HepG2 (cell line): ENCODE results near the gene TGM1. TPM values are rescaled to one million over a fixed set of nuclear protein-coding genes. Genes with fewer than 3 reads are reported as not detected.
A peak's percentile ranks its signal among the peaks of the same experiment; 100 is the strongest.

ENCODE experiments used
- ATAC-seq: fragments of 200-7000 bp; cut with Tn5 transposase; 3 replicates; pipeline ENCODE4 v1.9.1; 2020; ENCODE audit warnings: mild to moderate bottlenecking, moderate library complexity
- BruUV-seq: library from RNA; stranded (reverse); fragments of 400-500 nt; replicated peaks from 2 replicates; lab custom pipeline; 2021; lab: Mats Ljungman, UMichigan
- CTCF ChIA-PET: fragments of 300-600 bp; formaldehyde crosslinking; extraction: SDS; loops from one replicate; lab custom pipeline; 2021; ENCODE audit warnings: low total read pairs, inconsistent platforms, low intra/inter-chr PET ratio; lab: Yijun Ruan, JAX
- POLR2A ChIA-PET: fragments of 350-600 bp; sonication (Branson Sonifier 250); formaldehyde crosslinking; loops from one replicate; lab custom pipeline; 2020; ENCODE audit warnings: antibody characterized with exemption, inconsistent platforms; lab: Yijun Ruan, JAX
- DNase-seq: peaks from one replicate; pipeline ENCODE4 v3.0.0-alpha.2; 2015; ENCODE audit warnings: low spot score
- FAIRE-seq: peaks from 3 replicates; lab custom pipeline; 2011; peaks lifted over from hg19 to GRCh38; lab: Jason Lieb, UNC
- H2AFZ ChIP-seq: one replicate; pipeline ENCODE4 v1.6.1; 2011; ENCODE audit warnings: low read length, inconsistent platforms
- H3K27ac ChIP-seq: fragments of 300-600 bp; 3 replicates; pipeline ENCODE4 v1.8.0; 2011; ENCODE audit warnings: mixed run types, mild to moderate bottlenecking, mixed read lengths, low read length, inconsistent platforms; ENCODE audit not compliant: insufficient read depth; ENCODE audit errors: extremely low read length
- H3K27me3 ChIP-seq, 2 experiments: fragments of 200-600 bp in 1 of 2; 2 replicates in 1 of 2; 3 replicates in 1 of 2; pipeline versions ENCODE4 v1.6.0 to v1.8.0; 2011; ENCODE audit warnings: low read length in 2 of 2, mild to moderate bottlenecking in 2 of 2, moderate library complexity in 2 of 2, inconsistent platforms in 1 of 2; ENCODE audit not compliant: insufficient read depth in 2 of 2, control insufficient read depth in 1 of 2
- H3K36me3 ChIP-seq, 2 experiments: fragments of 200-600 bp in 1 of 2; replicated peaks in 1 of 2; 2 replicates in 1 of 2; 3 replicates in 1 of 2; pipeline versions ENCODE4 v1.5.1 to v1.8.0; 2011; ENCODE audit warnings: low read length in 2 of 2, inconsistent platforms in 1 of 2; ENCODE audit not compliant: insufficient read depth in 2 of 2, control insufficient read depth in 1 of 2
- H3K4me1 ChIP-seq: 2 replicates; pipeline ENCODE4 v1.5.1; 2012; ENCODE audit warnings: low read length, inconsistent platforms; ENCODE audit not compliant: insufficient read depth
- H3K4me2 ChIP-seq: 2 replicates; pipeline ENCODE4 v1.6.0; 2011; ENCODE audit warnings: low read depth, low read length, inconsistent platforms
- H3K4me3 ChIP-seq, 3 experiments: fragments of 200-600 bp in 1 of 3; sonication (generic), shearing (Covaris generic) in 1 of 3; replicated peaks in 1 of 3; 2 replicates each; pipeline ENCODE4 v1.5.1; 2011 to 2016; ENCODE audit warnings: low read length in 3 of 3, inconsistent platforms in 2 of 3, low read depth in 2 of 3, mild to moderate bottlenecking in 2 of 3, control low read depth in 1 of 3, mixed read lengths in 1 of 3; ENCODE audit not compliant: insufficient read depth in 1 of 3
- H3K79me2 ChIP-seq: one replicate; pipeline ENCODE4 v1.6.1; 2011; ENCODE audit warnings: low read length, inconsistent platforms; ENCODE audit not compliant: insufficient read depth
- H3K9ac ChIP-seq: 2 replicates; pipeline ENCODE4 v1.6.0; 2011; ENCODE audit warnings: mild to moderate bottlenecking, low read depth, low read length, inconsistent platforms; ENCODE audit not compliant: insufficient read depth
- H3K9me3 ChIP-seq: 2 replicates; pipeline ENCODE4 v1.5.1; 2012; ENCODE audit warnings: mild to moderate bottlenecking, low read length
- H4K20me1 ChIP-seq: 2 replicates; pipeline ENCODE4 v1.6.0; 2011; ENCODE audit warnings: inconsistent platforms, mild to moderate bottlenecking, low read length, moderate library complexity; ENCODE audit not compliant: insufficient read depth
- GATAD2A ChIP-seq: IDR thresholded peaks from 2 replicates; pipeline ENCODE4 v1.6.1; 2016
- ISX ChIP-seq: sonication (generic); formaldehyde crosslinking; conservative IDR thresholded peaks from 2 replicates; pipeline ENCODE4 v1.5.0; 2020; ENCODE audit warnings: missing genetic modification reagents
- KLF13 ChIP-seq: sonication (generic); formaldehyde crosslinking; IDR thresholded peaks from 2 replicates; pipeline ENCODE4 v1.4.0; 2020; ENCODE audit warnings: mild to moderate bottlenecking, missing genetic modification reagents
- KLF6 ChIP-seq: IDR thresholded peaks from 2 replicates; pipeline ENCODE4 v1.8.0; 2016; ENCODE audit warnings: missing biosample characterization, missing genetic modification reagents
- MTA1 ChIP-seq: sonication (generic); formaldehyde crosslinking; IDR thresholded peaks from 2 replicates; pipeline ENCODE4 v1.4.0; 2020; ENCODE audit warnings: missing genetic modification reagents, mild to moderate bottlenecking, borderline replicate concordance
- SIN3A ChIP-seq: IDR thresholded peaks from 2 replicates; pipeline ENCODE4 v1.6.1; 2011; ENCODE audit warnings: low read depth, mild to moderate bottlenecking, control low read depth, low read length, borderline replicate concordance
- SRSF4 ChIP-seq: fragments of 200-400 bp; formaldehyde crosslinking; IDR thresholded peaks from one replicate; pipeline ENCODE4 v1.6.1; 2018; ENCODE audit warnings: mild to moderate bottlenecking, low read depth, low read length, moderate library complexity; ENCODE audit not compliant: poor library complexity, severe bottlenecking
- ZFX ChIP-seq: sonication (generic); formaldehyde crosslinking; IDR thresholded peaks from 2 replicates; pipeline ENCODE4 v1.4.0; 2020; ENCODE audit warnings: mild to moderate bottlenecking, low read depth, missing genetic modification reagents, moderate library complexity
- ZNF225 ChIP-seq: sonication (generic); formaldehyde crosslinking; IDR thresholded peaks from 2 replicates; pipeline ENCODE4 v1.4.0; 2020; ENCODE audit warnings: mild to moderate bottlenecking, missing genetic modification reagents
- ZNF230 ChIP-seq: sonication (generic); formaldehyde crosslinking; IDR thresholded peaks from 2 replicates; pipeline ENCODE4 v1.4.0; 2020; ENCODE audit warnings: mild to moderate bottlenecking, missing genetic modification reagents
- ZNF703 ChIP-seq: sonication (generic); formaldehyde crosslinking; IDR thresholded peaks from 2 replicates; pipeline ENCODE4 v1.5.1; 2020; ENCODE audit warnings: missing genetic modification reagents, mild to moderate bottlenecking, moderate library complexity, borderline replicate concordance
- ZNF768 ChIP-seq: sonication (generic); formaldehyde crosslinking; IDR thresholded peaks from 2 replicates; pipeline ENCODE4 v1.4.0; 2020; ENCODE audit warnings: missing genetic modification reagents
- ZNF891 ChIP-seq: sonication (generic); formaldehyde crosslinking; IDR thresholded peaks from 2 replicates; pipeline ENCODE4 v1.5.0; 2020; ENCODE audit warnings: mild to moderate bottlenecking, missing genetic modification reagents
- WGBS: methylation state at CpG from one replicate; pipeline ENCODE4 v1.1.6; 2017; ENCODE audit warnings: low lambda C conversion rate; 5-methylcytosine and 5-hydroxymethylcytosine counted together
- in situ Hi-C: cut with HindIII; loops from 2 replicates; pipeline ENCODE4 v1.10.0; 2017; ENCODE audit warnings: low pct_unique_long_range_greater_than_20kb; ENCODE audit not compliant: extremely low pct_ligation_motif_present
- intact Hi-C: fragments of 100-400 bp; cut with micrococcal nuclease; formaldehyde crosslinking; loops from one replicate; pipeline ENCODE4 v1.10.0; 2022; ENCODE audit not compliant: unreplicated experiment
- polyA plus RNA-seq, 8 experiments: library from polyadenylated mRNA; depleted of rRNA in 3 of 8; stranded (reverse) in 7 of 8; unstranded in 1 of 8; fragments of >200 nt; fragmentation: Illumina TruSeq in 4 of 8; extraction: Trizol in 4 of 8; gene quantifications; 2 replicates each; pipeline versions ENCODE4 v1.2.1 to v1.2.3, GENCODE V29; 2011 to 2016; ENCODE audit warnings: low read depth in 4 of 8, missing spikeins in 1 of 8, mixed read lengths in 1 of 8; ENCODE audit not compliant: insufficient read depth in 1 of 8
- total RNA-seq, 5 experiments: library from RNA; depleted of rRNA; stranded (reverse); fragments of >200 nt; fragmentation: Illumina TruSeq; extraction: Trizol; gene quantifications; 2 replicates each; pipeline ENCODE4 v1.2.3, GENCODE V29; 2016; ENCODE audit warnings: low read depth in 1 of 5

TGM1 gene
- total and polyA plus RNA-seq, 2 of the 13 experiments (the other 11 are each of a cell fraction or from before 2014, with no cell fraction given): 3.2 to 10.6 TPM

- TF ChIP-seq SRSF4: no peak
- 0 out of 2 replicates have a peak, but pooled peaks have one; percentile 20 for TF ChIP-seq ZNF891 (CRISPR knock-in tag)
- TF ChIP-seq GATAD2A: no peak
- 0 out of 2 replicates have a peak, but pooled peaks have one; percentile 19 for TF ChIP-seq ZNF768 (CRISPR knock-in tag)
- TF ChIP-seq KLF6 (CRISPR knock-in tag): no peak
- no peak for TF ChIP-seq ZFX (CRISPR knock-in tag)
These were observed 2.8 kb downstream of the TGM1 start (continued) for GRCh38 chr14:24260026-24260779.

GRCh38 chr14:24259282-24260025, 3.5 kb downstream of the TGM1 start:
- H3K4me1 ChIP-seq: peaks cover 33% of the 10 kb centered on the region
- BruUV-seq: no TSS peak
- WGBS: 90% methylated on average over 16 of the region's 16 CpGs
- H3K36me3 ChIP-seq: peaks cover 0 to 1% of the 10 kb centered on the region in 2 experiments; a peak in 1 of 5 replicates
- TF ChIP-seq SIN3A (no peak), ZNF230 (CRISPR knock-in tag) (0 out of 2 replicates have a peak, but pooled peaks have one; percentile 2), ZNF703 (no peak), ISX (CRISPR knock-in tag) (no peak), MTA1 (CRISPR knock-in tag) (0 out of 2 replicates have a peak, but pooled peaks have one; percentile 8), ZNF225 (CRISPR knock-in tag) (0 out of 2 replicates have a peak, but pooled peaks have one; percentile 34), KLF13 (CRISPR knock-in tag) (0 out of 2 replicates have a peak, but pooled peaks have one; percentile 49)
- POLR2A ChIA-PET: interaction anchor here (0.9 to 13.2 kb wide), 2 partner anchors 10 to 170 kb away, joined by 3 to 254 read pairs; partner anchors contain the start of genes CBLN3, KHNYN and RABGGTA
- H3K4me3 ChIP-seq: no peak overlapping the region
- no peak for DNase-seq
- no peaks in the 10 kb centered on the region for H4K20me1 ChIP-seq
- no peaks in the 10 kb centered on the region for H3K27me3 ChIP-seq
- H3K79me2 ChIP-seq: no peaks in the 10 kb centered on the region
- H3K4me2 ChIP-seq: no peak overlapping the region
- H3K9ac ChIP-seq: no peak overlapping the region
- no peak overlapping the region for H2AFZ ChIP-seq
- CTCF ChIA-PET: no interaction called here
- in situ Hi-C loops (no loop called here), intact Hi-C loops (no loop called here)
- ATAC-seq: no peak
- peak; percentile 28 for FAIRE-seq
- no peaks in the 10 kb centered on the region for H3K9me3 ChIP-seq
- no peak overlapping the region for H3K27ac ChIP-seq
